ENCODE data around the gene CD300LF.
A peak's percentile ranks its signal among the peaks of the same experiment; 100 is the strongest.

The CD300LF gene

GRCh38 chr17:74750327-74751069 is 37.8 kb upstream of the CD300LF start:
- DNase-seq (ENCODE audit: extremely low read depth, low read depth): no peak
- TF ChIP-seq CTCF (IDR thresholded peaks at IDR 0.05; ENCODE audit: low read depth, low read length): no peak

- DNase-seq (ENCODE audit: extremely low read depth, low read depth): no peak
- TF ChIP-seq CTCF (IDR thresholded peaks at IDR 0.05; ENCODE audit: low read depth, low read length): no peak
These were observed 37.3 kb upstream of the CD300LF start for GRCh38 chr17:74750039-74750326.

GRCh38 chr17:74749279-74750038 is 36.7 kb upstream of the CD300LF start:
- DNase-seq (ENCODE audit: extremely low read depth, low read depth): no peak

GRCh38 chr17:74748529-74749278 is 36.0 kb upstream of the CD300LF start, which contains the start of gene NHERF1:
NHERF1 (plus strand) TSS chr17:74748628; CDS start chr17:74748847, 219 bp downstream.
- TF ChIP-seq CTCF (IDR thresholded peaks at IDR 0.05; ENCODE audit: low read depth, low read length): no peak
- DNase-seq (ENCODE audit: extremely low read depth, low read depth): peak; percentile 70

More at GRCh38 chr17:74749279-74750038, 36.7 kb upstream of the CD300LF start:
- TF ChIP-seq CTCF (IDR thresholded peaks at IDR 0.05; ENCODE audit: low read depth, low read length): no peak

GRCh38 chr17:74748279-74748528 is 35.5 kb upstream of the CD300LF start:
- TF ChIP-seq CTCF (IDR thresholded peaks at IDR 0.05; ENCODE audit: low read depth, low read length): no peak
- DNase-seq (ENCODE audit: extremely low read depth, low read depth): no peak

GRCh38 chr17:74746922-74747321 is 34.2 kb upstream of the CD300LF start:
- no peak for TF ChIP-seq CTCF (IDR thresholded peaks at IDR 0.05; ENCODE audit: low read depth, low read length)
- no peak for DNase-seq (ENCODE audit: extremely low read depth, low read depth)

GRCh38 chr17:74746376-74746775 is 33.7 kb upstream of the CD300LF start:
- DNase-seq (ENCODE audit: extremely low read depth, low read depth): no peak
- no peak for TF ChIP-seq CTCF (IDR thresholded peaks at IDR 0.05; ENCODE audit: low read depth, low read length)
